OCI-LY3 (cell line): ENCODE measurements around the gene FILIP1L.

Experiments used
- H2AFZ ChIP-seq: fragments of 200-600, 300-600 bp; shearing (Covaris generic); 2 replicates; pipeline ENCODE4 v1.6.0; 2014; ENCODE audit warnings: antibody characterized with exemption, low read depth, low read length
- H3K27ac ChIP-seq: fragments of 200-600, 300-600 bp; sonication (generic); 2 replicates; pipeline ENCODE4 v1.5.1; 2014; ENCODE audit warnings: mild to moderate bottlenecking, low read length, moderate library complexity, mixed read lengths
- H3K27me3 ChIP-seq: fragments of 200-600, 300-600 bp; sonication (generic); 2 replicates; pipeline ENCODE4 v1.6.1; 2014; ENCODE audit warnings: low read depth, low read length, mixed read lengths
- H3K36me3 ChIP-seq: fragments of 200-600, 300-600 bp; sonication (generic); replicated peaks from 2 replicates; pipeline ENCODE3; 2014; ENCODE audit warnings: low read depth, low read length, mixed read lengths
- H3K4me1 ChIP-seq: fragments of 300-600, 200-600 bp; sonication (generic); 2 replicates; pipeline ENCODE4 v1.6.1; 2014; ENCODE audit warnings: low read length, mixed read lengths
- H3K4me2 ChIP-seq: fragments of 200-600, 300-600 bp; sonication (generic); 2 replicates; pipeline ENCODE4 v1.6.1; 2014; ENCODE audit warnings: low read length, mixed read lengths
- H3K4me3 ChIP-seq: fragments of 300-600, 200-600 bp; sonication (generic); 2 replicates; pipeline ENCODE4 v1.5.1; 2014; ENCODE audit warnings: antibody characterized with exemption, mild to moderate bottlenecking, low read length, moderate library complexity
- H3K79me2 ChIP-seq: fragments of 300-600, 200-600 bp; shearing (Covaris generic); 2 replicates; pipeline ENCODE4 v1.6.1; 2014; ENCODE audit warnings: mild to moderate bottlenecking, low read length, mixed read lengths
- H3K9ac ChIP-seq: fragments of 300-600, 200-600 bp; shearing (Covaris generic); 2 replicates; pipeline ENCODE4 v1.6.0; 2014; ENCODE audit warnings: mild to moderate bottlenecking, low read length, moderate library complexity
- H3K9me3 ChIP-seq: fragments of 200-600, 300-600 bp; shearing (Covaris generic); 2 replicates; pipeline ENCODE4 v1.6.1; 2014; ENCODE audit warnings: low read length, mixed read lengths; ENCODE audit not compliant: insufficient read depth
- H4K20me1 ChIP-seq: fragments of 200-600, 300-600 bp; sonication (generic); 2 replicates; pipeline ENCODE4 v1.6.1; 2016; ENCODE audit warnings: low read length, mixed read lengths; ENCODE audit not compliant: insufficient read depth
- CTCF ChIP-seq: fragments of 200-600, 300-600 bp; sonication (generic); IDR thresholded peaks from 2 replicates; pipeline ENCODE4 v1.5.1; 2014; ENCODE audit warnings: antibody characterized with exemption, low read length, low read depth
- EZH2phosphoT487 ChIP-seq: fragments of 200-600 bp; shearing (Covaris generic); IDR thresholded peaks from 2 replicates; pipeline ENCODE4 v1.6.1; 2018; ENCODE audit warnings: antibody characterized with exemption, mixed run types, low read depth

The FILIP1L gene

DNA sequence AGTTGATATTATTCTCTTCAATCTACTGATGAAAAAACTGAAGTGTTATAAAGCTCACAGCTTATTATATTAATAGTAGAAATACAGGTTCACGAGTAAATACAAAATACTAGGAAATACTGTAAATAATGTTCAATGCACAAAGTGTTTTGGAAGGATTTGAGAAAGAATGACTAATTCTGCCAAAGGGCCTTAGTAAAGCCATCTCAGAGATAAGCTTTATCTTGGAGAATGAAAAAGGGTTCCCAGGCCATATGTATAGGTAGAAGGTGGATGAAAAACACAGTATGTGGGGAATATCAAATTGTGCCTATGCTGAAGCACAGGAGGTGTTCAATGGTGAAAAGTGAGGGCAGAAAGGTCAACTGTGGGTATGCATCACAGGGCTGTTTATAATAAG is 173.1 kb downstream of the FILIP1L start:
- Histone ChIP-seq H3K27me3 (no peaks in the 10 kb centered on the region), H2AFZ (no peak overlapping the region), H3K4me2 (no peak overlapping the region), H3K4me1 (peaks cover 28% of the 10 kb centered on the region), H3K36me3 (no peaks in the 10 kb centered on the region), H3K9me3 (no peaks in the 10 kb centered on the region), H3K27ac (no peak overlapping the region), H3K9ac (no peak overlapping the region), H3K4me3 (no peak overlapping the region), H3K79me2 (peaks cover 10% of the 10 kb centered on the region; the same call in 1 of the 2 replicates), H4K20me1 (no peaks in the 10 kb centered on the region)
- TF ChIP-seq CTCF: no peak
- TF ChIP-seq EZH2phosphoT487: no peak

GRCh38 chr3:99940350-99940749 is 174.0 kb downstream of the FILIP1L start:
- no peak overlapping the region for H3K27ac ChIP-seq

GRCh38 chr3:99939876-99940275 is 174.4 kb downstream of the FILIP1L start:
- H3K4me1 ChIP-seq: peaks cover 28% of the 10 kb centered on the region
- TF ChIP-seq EZH2phosphoT487: no peak
- TF ChIP-seq CTCF: no peak
- no peaks in the 10 kb centered on the region for H4K20me1 ChIP-seq
- no peak overlapping the region for H3K4me3 ChIP-seq
- H3K9me3 ChIP-seq: no peaks in the 10 kb centered on the region
- no peak overlapping the region for H3K9ac ChIP-seq
- H2AFZ ChIP-seq: no peak overlapping the region
- no peaks in the 10 kb centered on the region for H3K36me3 ChIP-seq
- no peak overlapping the region for H3K27ac ChIP-seq
- H3K79me2 ChIP-seq: peaks cover 10% of the 10 kb centered on the region; the same call in 1 of the 2 replicates
- no peak overlapping the region for H3K4me2 ChIP-seq
- H3K27me3 ChIP-seq: no peaks in the 10 kb centered on the region

More at GRCh38 chr3:99940350-99940749, 174.0 kb downstream of the FILIP1L start:
- Histone ChIP-seq H3K4me3 (no peak overlapping the region), H3K27me3 (no peaks in the 10 kb centered on the region), H4K20me1 (no peaks in the 10 kb centered on the region), H3K9me3 (no peaks in the 10 kb centered on the region), H2AFZ (no peak overlapping the region), H3K79me2 (peaks cover 10% of the 10 kb centered on the region; the same call in 1 of the 2 replicates), H3K9ac (no peak overlapping the region), H3K4me2 (no peak overlapping the region), H3K4me1 (peaks cover 28% of the 10 kb centered on the region), H3K36me3 (no peaks in the 10 kb centered on the region)
- TF ChIP-seq EZH2phosphoT487: no peak
- TF ChIP-seq CTCF: no peak

- TF ChIP-seq EZH2phosphoT487 (no peak), CTCF (no peak)
- Histone ChIP-seq H3K4me3 (peak overlapping the region; percentile 79), H3K36me3 (no peaks in the 10 kb centered on the region), H3K9ac (peak overlapping the region; percentile 75), H3K4me2 (peak overlapping the region; percentile 99), H3K9me3 (no peaks in the 10 kb centered on the region), H3K27me3 (no peaks in the 10 kb centered on the region), H3K27ac (peak overlapping the region; percentile 79), H3K79me2 (peaks cover 10% of the 10 kb centered on the region; the same call in 1 of the 2 replicates), H2AFZ (peak overlapping the region; percentile 68), H4K20me1 (no peaks in the 10 kb centered on the region), H3K4me1 (peaks cover 28% of the 10 kb centered on the region)
These were observed 175.9 kb downstream of the FILIP1L start for GRCh38 chr3:99938270-99938911.
